Gastrocnemius medialis (tissue), 4 donors: Measurements from ENCODE around the gene PALLD.

Source experiments
- CTCF ChIP-seq, 5 experiments: fragments of 450-650 bp in 3 of 5; fragments of 200-600 bp in 2 of 5; sonication (generic) in 2 of 5; IDR thresholded peaks in 4 of 5; conservative IDR thresholded peaks in 1 of 5; 1 replicate in 4 of 5; 2 replicates in 1 of 5; pipeline ENCODE4 v1.5.1; 2016 to 2019; ENCODE audit warnings: antibody characterized with exemption in 5 of 5, mild to moderate bottlenecking in 3 of 5, moderate library complexity in 3 of 5
- POLR2A ChIP-seq, 2 donors: fragments of 450-650 bp; IDR thresholded peaks; one replicate each; pipeline ENCODE4 v1.6.1; 2017; ENCODE audit warnings: antibody characterized with exemption in 2 of 2, mild to moderate bottlenecking in 2 of 2, moderate library complexity in 2 of 2

- TF ChIP-seq POLR2A (IDR thresholded peaks at IDR 0.05) (no peak), CTCF (IDR thresholded peaks at IDR 0.05 in 4 of 5, conservative IDR thresholded peaks at IDR 0.05 in 1 of 5) (no peak)
Observed at GRCh38 chr4:168648929-168649328, 152.1 kb downstream of the PALLD start.
